Loucy (cell line): ENCODE measurements around the gene ANKRD63.

Source experiments
- H2AFZ ChIP-seq: fragments of 200-600 bp; sonication (generic); 2 replicates; pipeline ENCODE4 v1.6.0; 2016; ENCODE audit warnings: antibody characterized with exemption, mild to moderate bottlenecking, low read length, moderate library complexity
- H3F3A ChIP-seq: fragments of 200-600 bp; 2 replicates; pipeline ENCODE4 v1.6.0; 2016; ENCODE audit warnings: antibody characterized with exemption, low read depth, mild to moderate bottlenecking
- H3K27me3 ChIP-seq: fragments of 200-600 bp; sonication (generic); 2 replicates; pipeline ENCODE4 v1.6.1; 2014; ENCODE audit warnings: low read length, mild to moderate bottlenecking; ENCODE audit not compliant: insufficient read depth, poor library complexity, severe bottlenecking
- H3K36me3 ChIP-seq: fragments of 200-600 bp; sonication (generic); 2 replicates; pipeline ENCODE4 v1.6.1; 2016; ENCODE audit warnings: low read length; ENCODE audit not compliant: insufficient read depth
- H3K4me1 ChIP-seq: fragments of 200-600 bp; sonication (generic); 2 replicates; pipeline ENCODE4 v1.5.1; 2014; ENCODE audit warnings: low read length, mild to moderate bottlenecking; ENCODE audit not compliant: insufficient read depth, poor library complexity, severe bottlenecking
- H3K4me2 ChIP-seq: fragments of 200-600 bp; sonication (generic); 2 replicates; pipeline ENCODE4 v1.6.0; 2014; ENCODE audit warnings: antibody characterized with exemption, low read length, low read depth, mild to moderate bottlenecking; ENCODE audit not compliant: poor library complexity, severe bottlenecking
- H3K4me3 ChIP-seq: fragments of 200-600 bp; sonication (generic); 2 replicates; pipeline ENCODE4 v1.5.1; 2014; ENCODE audit warnings: low read length, mild to moderate bottlenecking, mixed read lengths; ENCODE audit not compliant: poor library complexity, severe bottlenecking
- H3K79me2 ChIP-seq: fragments of 200-600 bp; sonication (generic); 2 replicates; pipeline ENCODE4 v1.6.1; 2014; ENCODE audit warnings: low read length; ENCODE audit not compliant: insufficient read depth
- H3K9ac ChIP-seq: fragments of 200-600 bp; sonication (generic); 2 replicates; pipeline ENCODE4 v1.6.0; 2014; ENCODE audit warnings: mild to moderate bottlenecking, low read depth, low read length, moderate library complexity; ENCODE audit not compliant: poor library complexity, severe bottlenecking
- H3K9me2 ChIP-seq: fragments of 200-600 bp; sonication (generic); replicated peaks from 2 replicates; pipeline ENCODE4 v1.6.1; 2016; ENCODE audit warnings: low read depth, low read length, mixed read lengths
- H3K9me3 ChIP-seq: fragments of 200-600 bp; sonication (generic); 2 replicates; pipeline ENCODE4 v1.6.1; 2014; ENCODE audit warnings: mild to moderate bottlenecking, antibody characterized with exemption, low read length, low read depth; ENCODE audit not compliant: insufficient read depth
- H4K20me1 ChIP-seq: fragments of 200-600 bp; sonication (generic); 2 replicates; pipeline ENCODE4 v1.6.0; 2014; ENCODE audit warnings: antibody characterized with exemption, low read length, mild to moderate bottlenecking; ENCODE audit not compliant: insufficient read depth, poor library complexity, severe bottlenecking
- CTCF ChIP-seq: fragments of 200-600 bp; sonication (generic); conservative IDR thresholded peaks from 2 replicates; pipeline ENCODE4 v1.5.1; 2014; ENCODE audit warnings: mild to moderate bottlenecking, antibody characterized with exemption, low read length
- EZH2phosphoT487 ChIP-seq: fragments of 200-600 bp; IDR thresholded peaks from 2 replicates; pipeline ENCODE4 v1.6.1; 2018; ENCODE audit warnings: antibody characterized with exemption, mild to moderate bottlenecking, moderate library complexity, borderline replicate concordance

ANKRD63 gene

GRCh38 chr15:40293905-40294895 is 11.3 kb upstream of the ANKRD63 start:
- TF ChIP-seq EZH2phosphoT487, result no peak
- TF ChIP-seq CTCF, result no peak
- Histone ChIP-seq H2AFZ (no peak overlapping the region), H3K79me2 (no peaks in the 10 kb centered on the region), H4K20me1 (no peaks in the 10 kb centered on the region), H3K9me2 (no peaks in the 10 kb centered on the region), H3K36me3 (peaks cover 6% of the 10 kb centered on the region; the same call in 1 of the 2 replicates), H3K9ac (no peak overlapping the region), H3K27me3 (no peaks in the 10 kb centered on the region), H3K4me3 (no peak overlapping the region), H3F3A (no peaks in the 10 kb centered on the region), H3K4me1 (peaks cover 4% of the 10 kb centered on the region), H3K9me3 (no peaks in the 10 kb centered on the region), H3K4me2 (no peak overlapping the region)

- H3F3A ChIP-seq, result no peaks in the 10 kb centered on the region
- no peak overlapping the region for H3K4me2 ChIP-seq
- H3K79me2 ChIP-seq, result no peaks in the 10 kb centered on the region
- no peaks in the 10 kb centered on the region for H3K27me3 ChIP-seq
- no peak overlapping the region for H3K9ac ChIP-seq
- no peak overlapping the region for H3K4me3 ChIP-seq
- H3K4me1 ChIP-seq, result peaks cover 4% of the 10 kb centered on the region
- H3K9me2 ChIP-seq, result no peaks in the 10 kb centered on the region
- no peaks in the 10 kb centered on the region for H4K20me1 ChIP-seq
- H3K9me3 ChIP-seq, result no peaks in the 10 kb centered on the region
- no peak overlapping the region for H2AFZ ChIP-seq
- no peak for TF ChIP-seq CTCF
- TF ChIP-seq EZH2phosphoT487, result no peak
- H3K36me3 ChIP-seq, result no peaks in the 10 kb centered on the region; the same call in 1 of the 2 replicates
Measured at GRCh38 chr15:40293006-40293405, 10.1 kb upstream of the ANKRD63 start.

- Histone ChIP-seq H3K27me3 (no peaks in the 10 kb centered on the region), H3K36me3 (no peaks in the 10 kb centered on the region; the same call in 1 of the 2 replicates), H4K20me1 (no peaks in the 10 kb centered on the region), H3F3A (no peaks in the 10 kb centered on the region), H3K9ac (no peak overlapping the region), H3K4me1 (peaks cover 4% of the 10 kb centered on the region), H3K9me2 (no peaks in the 10 kb centered on the region), H3K4me2 (no peak overlapping the region), H3K9me3 (no peaks in the 10 kb centered on the region), H3K4me3 (no peak overlapping the region), H2AFZ (no peak overlapping the region), H3K79me2 (no peaks in the 10 kb centered on the region)
- TF ChIP-seq CTCF (no peak), EZH2phosphoT487 (no peak)
Measured at GRCh38 chr15:40292246-40292645, 9.4 kb upstream of the ANKRD63 start.
